HG02981 (cell line): ENCODE results near the gene CNPPD1.
A peak's percentile ranks its signal among the peaks of the same experiment; 100 is the strongest.

Experiments
- ATAC-seq: cut with Tn5 transposase; IDR thresholded peaks from one replicate; pipeline ENCODE4 v1.9.1; 2021; ENCODE audit warnings: mild to moderate bottlenecking, moderate library complexity; ENCODE audit not compliant: unreplicated experiment

CNPPD1 gene

GRCh38 chr2:219176818-219177551 lies at the start of gene CNPPD1:
Gene CNPPD1 (minus strand): TSS chr2:219176925. CDS start chr2:219176828, 97 bp downstream.
- peak; percentile 70 for ATAC-seq

DNA sequence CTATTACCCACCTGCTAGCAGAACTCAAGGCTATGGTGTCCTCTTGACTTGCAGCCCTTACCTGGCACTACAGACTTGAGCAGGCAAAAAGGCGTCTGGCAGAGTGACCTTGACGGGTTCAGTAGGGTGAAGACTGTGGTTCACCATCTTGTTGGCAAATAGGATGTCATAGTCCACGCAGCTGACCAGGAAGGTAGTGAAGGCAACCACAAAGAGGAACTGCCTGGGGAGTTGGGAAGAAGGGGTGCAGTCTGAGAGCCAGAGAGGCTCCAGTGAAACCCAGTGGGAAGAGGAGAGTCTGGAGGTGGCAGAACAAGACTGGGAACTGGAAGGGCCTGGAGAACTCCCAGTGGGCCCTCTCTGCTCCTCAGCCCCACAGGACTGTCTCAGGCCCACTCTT lies 48.6 kb upstream of the CNPPD1 start:
- no peak for ATAC-seq

DNA sequence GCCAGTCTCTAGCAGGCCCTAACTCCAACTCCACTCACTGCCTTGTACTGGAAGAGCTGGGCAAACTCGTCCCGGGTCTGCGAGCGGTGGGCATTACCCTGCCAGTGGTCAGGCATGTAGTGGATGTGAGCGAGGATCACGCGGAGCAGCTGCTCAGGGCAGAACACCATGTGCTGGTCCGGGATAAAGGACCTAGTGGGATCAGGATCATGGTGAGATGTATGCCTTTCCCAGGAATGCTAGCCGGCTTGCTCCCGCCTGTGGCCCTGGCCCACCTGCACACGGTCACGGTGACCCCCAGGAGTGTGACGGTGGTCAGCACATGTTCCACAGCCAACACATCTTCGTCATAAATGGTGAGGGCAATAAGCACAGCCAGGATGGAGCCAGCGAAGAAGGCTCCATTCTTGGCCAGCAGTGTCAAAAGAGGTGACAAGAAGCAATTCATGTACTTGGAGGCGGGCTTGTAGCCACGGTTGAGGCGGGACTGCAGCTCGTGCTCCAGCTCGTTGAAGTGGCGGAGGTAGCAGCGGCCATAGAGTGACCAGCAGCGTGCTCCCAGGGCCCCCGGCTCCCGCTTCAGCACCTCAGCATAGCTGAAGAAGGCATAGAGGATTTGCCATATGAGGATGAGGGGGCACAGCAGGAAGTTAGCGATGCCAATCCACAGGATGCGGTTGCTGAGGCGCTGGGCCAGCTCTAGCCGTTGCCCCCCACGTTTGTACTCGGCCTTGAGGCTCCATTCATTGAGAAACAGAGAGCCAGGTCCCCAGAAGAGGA lies 47.3 kb upstream of the CNPPD1 start:
- ATAC-seq: no peak

DNA sequence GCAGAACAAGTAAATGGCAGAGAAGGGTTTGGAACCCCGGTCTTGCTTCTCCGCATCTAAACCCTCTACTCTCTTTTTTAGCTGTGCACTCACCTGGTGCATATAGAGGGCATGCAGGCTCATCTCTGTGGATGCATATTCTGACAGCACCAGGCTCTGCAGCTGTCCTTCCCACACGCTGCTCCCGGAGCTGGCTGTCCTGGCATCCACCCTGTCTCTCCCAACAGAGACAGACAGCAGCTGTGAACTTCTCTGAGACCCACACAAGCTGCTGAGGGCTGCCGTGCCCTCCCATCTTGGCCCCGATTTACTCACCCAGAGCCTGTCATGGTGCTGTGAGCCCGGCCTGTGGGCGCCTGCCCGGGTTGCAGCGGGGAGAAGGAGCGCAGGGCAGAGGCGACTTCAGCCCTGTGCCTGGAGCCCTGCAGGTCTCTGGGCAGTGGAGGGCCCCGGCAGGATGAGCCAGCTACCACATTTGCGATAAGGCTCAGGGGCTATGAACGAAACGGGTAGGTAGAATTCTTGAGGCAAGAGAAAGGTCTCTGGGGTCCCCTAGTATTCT lies 45.3 kb upstream of the CNPPD1 start:
- ATAC-seq: no peak

- ATAC-seq: no peak
These were observed 44.1 kb upstream of the CNPPD1 start for GRCh38 chr2:219220652-219221402.

- ATAC-seq: no peak
These were observed 43.2 kb upstream of the CNPPD1 start for GRCh38 chr2:219219784-219220532.

DNA sequence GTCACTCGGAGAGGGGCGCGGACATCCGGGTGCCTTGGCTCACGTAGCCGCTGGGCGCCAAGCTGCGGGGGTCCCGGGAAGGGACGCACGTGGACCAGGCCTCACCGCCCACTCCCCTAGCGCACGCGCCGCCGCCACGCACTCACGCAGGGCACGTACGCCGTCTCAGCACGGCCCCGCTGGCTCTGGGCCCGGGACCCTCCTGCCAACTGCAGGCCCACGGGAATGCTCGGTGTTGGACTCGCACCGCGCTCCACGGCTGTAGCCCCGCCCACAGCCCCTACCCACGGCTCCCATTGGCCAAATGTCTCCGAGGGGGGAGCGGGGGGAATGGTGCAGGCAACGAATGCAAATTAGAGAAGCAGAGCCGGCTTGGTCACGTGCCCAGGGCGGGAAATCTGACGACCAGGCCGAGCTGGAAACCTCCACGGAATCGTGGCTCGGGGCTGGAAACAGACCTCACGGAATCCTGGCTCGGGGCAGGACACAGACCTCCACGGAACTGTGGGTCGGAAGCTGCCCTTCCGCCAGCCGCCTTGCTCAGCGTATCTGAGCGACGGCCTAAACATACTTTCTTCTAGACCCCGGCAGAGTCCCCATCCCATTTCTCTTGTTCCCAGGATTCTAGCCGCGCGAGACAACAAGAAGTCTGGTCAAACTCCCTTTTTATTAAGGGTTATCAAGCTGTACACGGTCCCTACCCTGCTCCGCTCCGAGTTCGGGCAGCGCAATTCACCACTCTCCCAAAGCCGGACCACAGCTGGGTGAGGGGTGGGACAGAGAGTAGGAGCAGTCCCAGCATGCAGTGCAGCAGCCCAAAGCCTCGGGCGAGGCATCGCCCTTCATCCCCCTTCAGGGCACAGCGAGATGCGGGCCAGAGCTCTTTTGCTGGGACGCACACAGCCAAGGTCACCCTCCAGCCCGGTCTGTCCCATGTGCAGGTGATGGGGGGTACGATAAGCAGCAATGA lies 42.3 kb upstream of the CNPPD1 start, which contains the start of gene ABCB6:
ABCB6 (minus strand) TSS at position 227 of the 970 bp plus-strand sequence. CDS start 285 bp downstream, outside the sequence.
- ATAC-seq: peak; percentile 78

DNA sequence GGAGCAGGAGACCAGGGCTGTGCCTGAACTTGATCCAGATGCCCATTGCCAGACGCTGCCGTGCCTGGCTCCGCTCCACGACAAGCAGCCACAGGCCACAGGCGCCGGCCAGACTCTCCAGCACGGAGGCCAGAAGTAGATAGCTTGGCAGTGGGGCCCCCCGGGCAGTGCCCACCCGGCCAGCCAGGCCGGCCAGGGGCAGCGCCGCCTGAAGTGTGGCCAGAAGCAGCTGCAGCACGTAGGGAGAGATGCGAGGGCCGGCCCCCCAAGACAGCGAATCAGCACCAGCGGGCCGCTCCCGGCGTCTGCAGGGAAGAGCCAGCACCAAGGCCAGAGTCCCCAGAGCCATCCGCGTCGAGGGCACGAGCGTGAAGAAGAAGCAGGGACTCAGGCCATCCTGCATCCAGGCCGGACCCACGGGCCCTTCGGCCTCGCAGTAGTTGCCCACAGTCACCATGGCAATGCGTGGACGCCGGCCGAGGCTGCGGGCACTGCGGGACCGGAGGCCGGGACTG lies 41.5 kb upstream of the CNPPD1 start:
- ATAC-seq: peak; percentile 18

DNA sequence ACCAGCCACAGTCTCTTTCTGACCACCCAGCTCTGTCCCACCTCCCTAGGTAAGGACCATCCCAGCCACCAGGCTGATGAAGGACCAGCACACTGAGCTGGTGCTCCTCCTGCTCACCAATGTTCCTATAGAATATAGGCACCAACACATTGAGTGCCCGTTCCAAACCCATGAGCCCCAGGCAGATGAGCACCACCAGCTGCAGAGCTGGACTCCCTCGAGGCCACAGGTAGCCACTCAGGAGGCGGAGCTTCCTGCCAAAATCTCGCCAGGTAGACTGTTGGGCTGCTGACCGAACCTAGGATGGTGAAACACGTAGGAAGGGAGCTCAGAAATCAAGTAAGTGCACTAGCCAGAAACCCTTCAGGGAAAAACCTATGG lies 39.8 kb upstream of the CNPPD1 start:
- no peak for ATAC-seq

DNA sequence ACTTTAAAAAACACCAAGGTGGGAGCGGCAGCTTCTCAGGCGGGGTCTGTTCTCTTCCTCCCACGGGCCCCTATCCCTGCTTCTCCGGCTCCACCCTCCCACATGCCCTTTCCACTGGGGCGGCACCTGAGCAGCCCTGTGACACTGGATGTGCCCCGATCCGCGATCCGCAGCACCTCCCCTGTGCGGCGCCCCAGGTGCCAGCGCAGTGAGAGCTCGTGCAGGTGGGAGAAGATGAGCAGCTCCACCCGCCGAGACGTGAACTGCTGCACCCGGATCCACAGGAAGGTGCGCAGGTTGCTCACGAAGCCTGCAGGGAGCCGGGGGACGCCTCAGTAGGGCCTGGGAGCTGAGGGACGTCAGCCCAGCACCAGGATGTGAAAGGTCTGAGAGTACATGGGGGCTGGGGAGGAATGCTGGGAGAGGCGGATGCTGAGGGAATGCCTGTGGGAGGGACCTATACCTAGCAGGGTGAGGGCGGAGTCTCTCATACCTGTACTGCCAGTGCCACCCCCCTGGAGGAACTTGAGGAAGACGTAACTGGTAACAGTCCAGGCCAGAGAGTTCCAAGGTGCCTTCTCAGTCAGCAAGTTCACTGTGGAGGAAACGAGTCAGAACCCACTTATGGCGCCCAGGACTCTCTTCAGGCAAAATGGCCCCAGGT lies 39.3 kb upstream of the CNPPD1 start:
- ATAC-seq: no peak

DNA sequence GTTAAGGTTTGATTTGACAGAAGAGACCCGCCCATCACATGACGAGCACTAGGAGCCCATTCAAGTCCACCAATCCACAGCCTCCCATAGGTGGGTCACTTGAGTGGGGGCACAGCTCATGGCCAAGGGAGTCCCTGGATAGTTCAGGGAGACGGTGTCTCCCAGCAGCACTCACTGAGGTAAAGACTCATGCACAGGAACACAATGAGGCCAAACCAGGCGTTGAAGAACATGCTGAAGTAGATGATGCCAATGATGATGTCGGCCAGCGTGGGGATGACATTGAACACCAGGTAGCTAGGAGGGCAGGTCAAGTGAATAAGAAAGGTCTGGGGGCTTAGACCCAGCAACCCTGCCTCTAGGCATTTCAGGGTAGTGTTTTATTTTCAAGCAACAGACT lies 38.1 kb upstream of the CNPPD1 start:
- ATAC-seq: no peak

DNA sequence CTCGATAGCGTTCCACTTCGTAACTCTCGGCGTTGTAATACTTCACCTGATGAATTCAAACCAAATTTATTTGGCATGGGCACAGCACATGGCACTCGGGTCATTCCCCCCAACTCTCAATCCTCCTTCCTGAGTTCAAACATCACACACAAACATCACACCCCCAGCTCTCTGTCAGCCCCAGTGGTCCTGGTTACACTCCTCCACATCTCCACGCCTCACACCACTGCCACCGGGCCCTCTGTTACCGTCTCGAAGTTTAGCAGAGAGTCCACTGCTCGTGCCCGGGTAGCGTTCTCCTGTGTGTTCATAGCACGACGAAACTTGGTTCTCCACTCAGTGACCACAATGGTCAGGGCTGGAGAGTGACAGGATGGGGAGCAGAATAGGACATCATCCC lies 37.4 kb upstream of the CNPPD1 start:
- ATAC-seq: no peak

GRCh38 chr2:219213486-219214071 lies 36.9 kb upstream of the CNPPD1 start:
- no peak for ATAC-seq

GRCh38 chr2:219213026-219213415 lies 36.3 kb upstream of the CNPPD1 start:
- no peak for ATAC-seq

DNA sequence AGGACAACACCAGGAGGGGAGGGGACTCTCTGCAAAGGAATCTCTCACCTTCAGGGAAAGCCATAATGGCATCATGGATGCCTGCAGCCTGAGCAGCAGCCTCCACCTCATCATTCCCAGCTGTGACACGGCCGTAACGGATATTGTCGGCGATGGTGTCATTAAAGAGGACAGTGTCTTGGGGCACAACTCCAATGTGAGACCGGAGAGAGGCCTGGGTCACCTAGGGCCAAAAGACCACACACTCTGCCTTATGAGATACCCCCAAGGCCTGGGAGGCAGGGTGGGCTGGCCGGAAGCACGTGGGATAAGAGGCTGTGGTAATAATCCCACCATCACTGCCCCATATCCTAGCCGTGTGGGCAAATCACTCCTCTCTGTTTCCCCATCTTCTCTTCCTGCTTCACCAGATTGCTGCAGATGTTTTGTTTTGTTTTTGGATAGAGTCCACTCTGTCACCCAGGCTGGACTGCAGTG lies 34.2 kb upstream of the CNPPD1 start:
- ATAC-seq: no peak

DNA sequence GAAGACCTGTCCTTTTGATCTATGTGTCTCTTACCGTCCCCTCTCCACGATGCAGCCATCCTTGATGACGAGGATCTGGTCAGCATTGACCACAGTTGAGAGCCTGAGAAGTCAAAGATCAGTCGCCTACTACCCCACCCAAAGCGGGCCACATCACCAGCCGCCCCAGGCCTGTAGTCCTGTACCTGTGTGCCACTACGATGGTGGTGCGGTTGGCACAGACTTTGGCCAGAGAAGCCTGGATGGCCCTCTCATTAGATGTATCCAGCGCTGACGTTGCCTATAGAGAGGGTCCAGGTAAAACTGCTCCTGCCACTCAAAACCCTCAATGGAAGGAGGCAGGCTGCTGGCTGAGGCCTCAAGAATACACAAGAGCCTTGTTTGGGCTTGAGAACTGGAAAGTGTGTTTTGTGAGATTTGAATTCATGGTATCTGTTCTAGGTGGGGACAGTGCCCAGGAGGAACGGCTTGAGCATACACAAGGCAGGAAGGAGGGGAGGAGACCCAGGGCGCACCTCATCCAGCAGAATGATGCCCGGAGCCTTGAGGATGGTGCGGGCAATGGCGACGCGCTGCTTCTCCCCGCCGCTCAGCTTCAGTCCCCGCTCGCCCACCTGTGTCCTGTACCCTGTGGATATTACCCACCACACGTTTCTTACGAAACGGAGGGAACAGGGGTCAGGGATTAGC lies 33.6 kb upstream of the CNPPD1 start:
- no peak for ATAC-seq
